SKM-1 treated with dmso at 0.1 percent for 144 hours (cell line): Measurements from ENCODE around the gene CLCA1.
A peak's percentile ranks its signal among the peaks of the same experiment; 100 is the strongest.

Experiments used
- DNase-seq: peaks from one replicate; lab custom pipeline; 2025; ENCODE audit not compliant: unreplicated experiment; lab: John Stamatoyannopoulos, UW

The CLCA1 gene

GRCh38 chr1:86468501-86468977, at the start of gene CLCA1:
TSS of gene CLCA1 (plus strand) at chr1:86468927. CDS start at chr1:86468972, 45 bp downstream.
- DNase-seq, result no peak

GRCh38 chr1:86419277-86419903, 49.3 kb upstream of the CLCA1 start:
- peak; percentile 61 for DNase-seq

- no peak for DNase-seq
Observed at GRCh38 chr1:86421601-86422280, 47.0 kb upstream of the CLCA1 start.

GRCh38 chr1:86423473-86423872, 45.3 kb upstream of the CLCA1 start:
- DNase-seq, result no peak

- no peak for DNase-seq
Observed at GRCh38 chr1:86423873-86424272, 44.9 kb upstream of the CLCA1 start, which contains the start of gene CLCA2. TSS of gene CLCA2 (plus strand) at chr1:86424171. CDS start at chr1:86424248, 77 bp downstream.

GRCh38 chr1:86429122-86429725, 39.5 kb upstream of the CLCA1 start:
- DNase-seq, result no peak

GRCh38 chr1:86429835-86430234, 38.9 kb upstream of the CLCA1 start:
- peak; percentile 93 for DNase-seq

GRCh38 chr1:86430376-86430775, 38.4 kb upstream of the CLCA1 start:
- no peak for DNase-seq

GRCh38 chr1:86434059-86434458, 34.7 kb upstream of the CLCA1 start:
- no peak for DNase-seq

- no peak for DNase-seq
Observed at GRCh38 chr1:86435327-86435726, 33.4 kb upstream of the CLCA1 start.

GRCh38 chr1:86436041-86436440, 32.7 kb upstream of the CLCA1 start:
- DNase-seq, result no peak

- no peak for DNase-seq
Observed at GRCh38 chr1:86441581-86441980, 27.1 kb upstream of the CLCA1 start.

GRCh38 chr1:86441997-86442396, 26.7 kb upstream of the CLCA1 start:
- no peak for DNase-seq

GRCh38 chr1:86445919-86446318, 22.8 kb upstream of the CLCA1 start:
- DNase-seq, result no peak

GRCh38 chr1:86447198-86447790, 21.4 kb upstream of the CLCA1 start:
- no peak for DNase-seq

- no peak for DNase-seq
Observed at GRCh38 chr1:86448670-86449069, 20.1 kb upstream of the CLCA1 start.

GRCh38 chr1:86449103-86449502, 19.6 kb upstream of the CLCA1 start:
- no peak for DNase-seq

- DNase-seq, result no peak
Observed at GRCh38 chr1:86450847-86451246, 17.9 kb upstream of the CLCA1 start.

- no peak for DNase-seq
Observed at GRCh38 chr1:86453664-86454063, 15.1 kb upstream of the CLCA1 start.

GRCh38 chr1:86455073-86455472, 13.7 kb upstream of the CLCA1 start:
- no peak for DNase-seq

GRCh38 chr1:86460998-86461397, 7.7 kb upstream of the CLCA1 start:
- DNase-seq, result no peak

GRCh38 chr1:86461482-86461881, 7.2 kb upstream of the CLCA1 start:
- no peak for DNase-seq
